GM19035 (cell line): Measurements from ENCODE around the gene BAK1.
A peak's percentile ranks its signal among the peaks of the same experiment; 100 is the strongest.

Experiments used
- ATAC-seq: cut with Tn5 transposase; IDR thresholded peaks from one replicate; pipeline ENCODE4 v1.9.1; 2021; ENCODE audit not compliant: unreplicated experiment

BAK1 gene

GRCh38 chr6:33588894-33589293 is 8.8 kb upstream of the BAK1 start:
- no peak for ATAC-seq

- ATAC-seq = no peak
Measured at GRCh38 chr6:33587529-33587928, 7.5 kb upstream of the BAK1 start.

- no peak for ATAC-seq
Measured at GRCh38 chr6:33586108-33586640, 6.1 kb upstream of the BAK1 start.

- ATAC-seq = peak; percentile 57
Measured at GRCh38 chr6:33585403-33586107, 5.5 kb upstream of the BAK1 start.

GRCh38 chr6:33584700-33585402 is 4.8 kb upstream of the BAK1 start:
- ATAC-seq = no peak

- no peak for ATAC-seq
Measured at GRCh38 chr6:33583591-33584155, 3.6 kb upstream of the BAK1 start.

- no peak for ATAC-seq
Measured at GRCh38 chr6:33581186-33581585, 1.1 kb upstream of the BAK1 start.

- no peak for ATAC-seq
Measured at GRCh38 chr6:33578588-33579011, 1.5 kb downstream of the BAK1 start.

GRCh38 chr6:33578164-33578563 is 1.9 kb downstream of the BAK1 start:
- ATAC-seq = no peak

- no peak for ATAC-seq
Measured at GRCh38 chr6:33577718-33578117, 2.4 kb downstream of the BAK1 start.

GRCh38 chr6:33577106-33577535 is 3.0 kb downstream of the BAK1 start:
- no peak for ATAC-seq

- ATAC-seq = no peak
Measured at GRCh38 chr6:33576668-33577067, 3.4 kb downstream of the BAK1 start.

GRCh38 chr6:33575211-33575610 is 4.9 kb downstream of the BAK1 start:
- ATAC-seq = no peak

GRCh38 chr6:33571637-33572316 is 8.3 kb downstream of the BAK1 start:
- no peak for ATAC-seq

GRCh38 chr6:33570806-33571636 is 9.1 kb downstream of the BAK1 start:
- ATAC-seq = peak; percentile 77

- no peak for ATAC-seq
Measured at GRCh38 chr6:33568826-33569570, 11.1 kb downstream of the BAK1 start.

- ATAC-seq = no peak
Measured at GRCh38 chr6:33567836-33568235, 12.2 kb downstream of the BAK1 start.

- no peak for ATAC-seq
Measured at GRCh38 chr6:33566182-33567084, 13.6 kb downstream of the BAK1 start.

GRCh38 chr6:33558801-33559200 is 21.3 kb downstream of the BAK1 start:
- ATAC-seq = no peak
